Adrenal gland (tissue), 5 donors: ENCODE measurements around the gene PLG.

Source experiments
- POLR2A ChIP-seq, 2 donors: fragments of 450-650 bp; IDR thresholded peaks; one replicate each; pipeline ENCODE4 v1.6.1; 2017; ENCODE audit warnings: antibody characterized with exemption in 2 of 2, mild to moderate bottlenecking in 2 of 2, moderate library complexity in 1 of 2
- TF ChIP-seq, protein P1 (sequence below), 6 experiments: fragments of 450-650 bp in 4 of 6; fragments of 200-600 bp in 2 of 6; sonication (generic) in 1 of 6; IDR thresholded peaks; 1 replicate in 5 of 6; 2 replicates in 1 of 6; pipeline versions ENCODE4 v1.5.1 to v1.8.0; 2016 to 2021; ENCODE audit warnings: antibody characterized with exemption in 6 of 6, mild to moderate bottlenecking in 2 of 6, moderate library complexity in 1 of 6
- donor health status: DM: no; HTN: no; CAD: no.

DNA sequence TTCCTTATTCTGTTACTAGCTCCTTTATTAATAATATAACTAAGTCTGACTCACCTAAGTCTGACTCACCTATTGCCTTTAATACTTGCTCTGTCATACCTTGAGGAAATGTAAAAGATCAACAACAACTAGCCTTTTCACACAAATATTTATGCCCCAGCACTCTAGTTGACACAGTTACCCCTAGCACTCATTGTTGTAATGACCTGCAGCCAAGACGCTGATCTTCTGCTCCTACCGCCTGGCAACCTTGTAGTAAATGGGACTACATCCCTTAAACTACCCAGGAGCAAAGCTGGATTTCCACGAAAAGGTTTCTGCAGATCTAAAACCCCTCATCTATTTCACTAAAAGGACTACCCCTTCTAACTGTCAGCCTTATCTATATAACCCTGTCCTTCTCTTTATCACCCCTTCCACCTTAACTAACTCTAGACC lies 90.0 kb downstream of the PLG start:
- TF ChIP-seq, protein P1, sequence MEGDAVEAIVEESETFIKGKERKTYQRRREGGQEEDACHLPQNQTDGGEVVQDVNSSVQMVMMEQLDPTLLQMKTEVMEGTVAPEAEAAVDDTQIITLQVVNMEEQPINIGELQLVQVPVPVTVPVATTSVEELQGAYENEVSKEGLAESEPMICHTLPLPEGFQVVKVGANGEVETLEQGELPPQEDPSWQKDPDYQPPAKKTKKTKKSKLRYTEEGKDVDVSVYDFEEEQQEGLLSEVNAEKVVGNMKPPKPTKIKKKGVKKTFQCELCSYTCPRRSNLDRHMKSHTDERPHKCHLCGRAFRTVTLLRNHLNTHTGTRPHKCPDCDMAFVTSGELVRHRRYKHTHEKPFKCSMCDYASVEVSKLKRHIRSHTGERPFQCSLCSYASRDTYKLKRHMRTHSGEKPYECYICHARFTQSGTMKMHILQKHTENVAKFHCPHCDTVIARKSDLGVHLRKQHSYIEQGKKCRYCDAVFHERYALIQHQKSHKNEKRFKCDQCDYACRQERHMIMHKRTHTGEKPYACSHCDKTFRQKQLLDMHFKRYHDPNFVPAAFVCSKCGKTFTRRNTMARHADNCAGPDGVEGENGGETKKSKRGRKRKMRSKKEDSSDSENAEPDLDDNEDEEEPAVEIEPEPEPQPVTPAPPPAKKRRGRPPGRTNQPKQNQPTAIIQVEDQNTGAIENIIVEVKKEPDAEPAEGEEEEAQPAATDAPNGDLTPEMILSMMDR (IDR thresholded peaks at IDR 0.05) = no peak
- no peak for TF ChIP-seq POLR2A (IDR thresholded peaks at IDR 0.05)
